ENCODE measurements around the gene PXK. TPM values are rescaled to one million over a fixed set of nuclear protein-coding genes. Genes with fewer than 3 reads are reported as not detected.
A peak's percentile ranks its signal among the peaks of the same experiment; 100 is the strongest.

Gene PXK
- total and polyA plus RNA-seq, 7 experiments from 2014 or later = 17.3 to 38.9 (median 23.1) TPM

DNA sequence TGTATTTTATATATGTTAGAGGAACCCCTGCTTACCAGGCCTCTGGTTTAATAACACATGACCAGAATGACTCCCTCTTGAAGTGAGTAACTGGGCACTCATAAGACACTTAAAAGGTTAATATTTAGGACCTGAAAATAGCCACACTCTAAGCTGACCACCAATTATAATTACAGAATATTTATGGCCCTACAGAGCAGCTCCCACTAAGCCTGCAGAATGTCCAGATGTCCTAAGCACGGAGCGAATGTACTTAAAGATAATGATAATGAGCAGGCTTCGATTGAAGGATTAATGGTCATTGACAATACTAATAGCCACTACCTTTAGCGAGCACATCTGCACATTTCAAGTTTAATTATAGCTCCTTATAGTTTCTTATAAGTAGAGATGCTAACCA is 136.4 kb downstream of the PXK start:
- intact Hi-C loops (cut with micrococcal nuclease) = no loop called here
- Mint-ChIP-seq H3K27me3 (peaks cover 0 to 2% (median 0%) of the 10 kb centered on the region in 5 donors), H3K27ac (peak overlapping the region in 1 of 9 donors; percentile 47), H3K4me3 (no peak overlapping the region), H3K36me3 (peaks cover 0 to 7% (median 0%) of the 10 kb centered on the region in 5 donors), H3K9me3 (peaks cover 0 to 1% (median 0%) of the 10 kb centered on the region in 11 donors), H3K4me1 (peaks cover 5 to 51% (median 9%) of the 10 kb centered on the region in 7 donors)
- Histone ChIP-seq H3K27ac (ENCODE audit: low read depth, low read length) (no peak overlapping the region), H3K36me3 (ENCODE audit: control insufficient read depth in 2 of 3, insufficient read depth in 3 of 3, low read length in 3 of 3) (no peaks in the 10 kb centered on the region), H3K4me3 (ENCODE audit: low read length) (no peak overlapping the region), H3K4me1 (ENCODE audit: control insufficient read depth in 2 of 2, insufficient read depth in 2 of 2, low read length in 2 of 2) (peaks cover 0 to 26% of the 10 kb centered on the region in 2 donors), H3K9me3 (ENCODE audit: control insufficient read depth in 2 of 3, low read length in 3 of 3) (no peaks in the 10 kb centered on the region), H3K27me3 (ENCODE audit: control insufficient read depth in 2 of 2, insufficient read depth in 2 of 2, low read length in 2 of 2) (no peaks in the 10 kb centered on the region)
- DNase-seq (no peak), ATAC-seq (no peak)
- CTCF ChIA-PET = no interaction called here
- POLR2A ChIA-PET = interaction anchor here (0.7 kb wide), 1 partner anchor 1243 kb away, joined by 4 read pairs; no protein-coding TSS in a partner anchor

- Mint-ChIP-seq H3K4me1 (peaks cover 5 to 64% (median 22%) of the 10 kb centered on the region in 7 donors), H3K27ac (peak overlapping the region in 4 of 9 donors; percentile 67 to 89 (median 74)), H3K27me3 (peaks cover 0 to 2% (median 0%) of the 10 kb centered on the region in 5 donors), H3K4me3 (peak overlapping the region in 1 of 10 donors; percentile 64), H3K9me3 (peaks cover 0 to 1% (median 0%) of the 10 kb centered on the region in 11 donors), H3K36me3 (peaks cover 0 to 8% (median 0%) of the 10 kb centered on the region in 5 donors)
- Histone ChIP-seq H3K9me3 (ENCODE audit: control insufficient read depth in 2 of 3, low read length in 3 of 3) (no peaks in the 10 kb centered on the region), H3K36me3 (ENCODE audit: control insufficient read depth in 2 of 3, insufficient read depth in 3 of 3, low read length in 3 of 3) (no peaks in the 10 kb centered on the region), H3K27ac (ENCODE audit: low read depth, low read length) (no peak overlapping the region), H3K4me1 (ENCODE audit: control insufficient read depth in 2 of 2, insufficient read depth in 2 of 2, low read length in 2 of 2) (peaks cover 0 to 28% of the 10 kb centered on the region in 2 donors), H3K4me3 (ENCODE audit: low read length) (no peak overlapping the region), H3K27me3 (ENCODE audit: control insufficient read depth in 2 of 2, insufficient read depth in 2 of 2, low read length in 2 of 2) (no peaks in the 10 kb centered on the region)
- no peak for ATAC-seq
- intact Hi-C loops (cut with micrococcal nuclease) = loop anchor here in 1 of 2 donors (1.0 to 5.0 kb wide), 4 partner anchors 7 to 138 kb away; partner anchors contain the start of genes PDHB and PXK
- CTCF ChIA-PET = no interaction called here
- POLR2A ChIA-PET = interaction anchor here (1.0 kb wide), 1 partner anchor 21 kb away, joined by 3 read pairs; the partner anchor contains the start of gene KCTD6
- DNase-seq = no peak
Observed at GRCh38 chr3:58470363-58471024, 137.8 kb downstream of the PXK start.

DNA sequence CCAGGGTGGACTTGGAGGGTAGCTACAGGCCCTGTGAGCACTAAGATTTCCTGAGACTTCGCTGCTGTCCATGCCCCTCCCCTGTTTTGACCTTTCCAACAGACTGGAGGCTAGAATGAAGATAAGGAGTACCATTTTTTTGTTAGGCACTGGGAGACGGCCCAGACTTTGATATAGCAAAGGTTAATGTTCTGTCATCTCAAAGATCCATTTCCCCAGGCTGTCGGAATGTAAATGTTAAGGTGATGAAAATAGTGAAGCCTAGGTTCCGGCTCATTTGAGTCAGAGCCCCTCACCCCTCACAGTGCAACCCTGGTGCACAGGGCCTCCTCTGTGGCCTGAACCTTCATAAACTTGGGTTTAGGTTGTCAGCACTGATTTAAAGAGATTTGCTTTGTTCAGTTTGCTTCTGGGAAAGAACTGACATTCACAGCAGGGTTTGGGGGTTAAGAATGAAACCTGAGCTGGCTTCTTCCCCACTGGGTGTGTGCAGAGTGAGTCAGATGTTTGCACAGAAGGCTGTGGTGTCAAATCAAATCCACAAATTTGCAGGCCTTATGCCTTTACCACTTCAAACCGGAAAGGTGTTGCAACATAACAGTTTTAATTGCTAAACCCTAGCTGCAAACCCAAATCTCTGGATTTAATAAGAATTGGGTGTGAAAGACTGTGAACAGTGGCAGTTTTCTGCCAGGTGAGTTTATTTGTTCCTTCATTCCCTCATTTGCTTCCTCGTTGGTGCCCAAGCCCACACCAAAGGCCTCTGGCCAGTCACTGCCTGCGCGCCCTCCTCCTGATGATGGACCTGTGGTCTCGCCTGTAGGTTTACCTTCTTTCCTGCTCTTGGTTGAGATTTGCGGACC is 138.6 kb downstream of the PXK start:
- Histone ChIP-seq H3K4me3 (ENCODE audit: low read length) (peak overlapping the region; percentile 19), H3K9me3 (ENCODE audit: control insufficient read depth in 2 of 3, low read length in 3 of 3) (no peaks in the 10 kb centered on the region), H3K4me1 (ENCODE audit: control insufficient read depth in 2 of 2, insufficient read depth in 2 of 2, low read length in 2 of 2) (peaks cover 0 to 28% of the 10 kb centered on the region in 2 donors), H3K36me3 (ENCODE audit: control insufficient read depth in 2 of 3, insufficient read depth in 3 of 3, low read length in 3 of 3) (no peaks in the 10 kb centered on the region), H3K27ac (ENCODE audit: low read depth, low read length) (no peak overlapping the region), H3K27me3 (ENCODE audit: control insufficient read depth in 2 of 2, insufficient read depth in 2 of 2, low read length in 2 of 2) (no peaks in the 10 kb centered on the region)
- H3K27me3 Mint-ChIP-seq = peaks cover 0 to 2% (median 0%) of the 10 kb centered on the region in 5 donors
- peak overlapping the region in 2 of 10 donors; percentile 5 to 64 for H3K4me3 Mint-ChIP-seq
- H3K4me1 Mint-ChIP-seq = peaks cover 5 to 64% (median 22%) of the 10 kb centered on the region in 7 donors
- ChIA-PET CTCF (interaction anchor here (0.6 kb wide), 1 partner anchor 12 kb away, joined by 3 read pairs; no protein-coding TSS in a partner anchor), POLR2A (interaction anchor here (0.6 to 0.9 kb wide), 2 partner anchors 40 to 41 kb away, joined by 3 to 4 read pairs; no protein-coding TSS in a partner anchor)
- ATAC-seq = peak; percentile 93
- H3K27ac Mint-ChIP-seq = peak overlapping the region in 5 of 9 donors; percentile 53 to 89 (median 74)
- H3K9me3 Mint-ChIP-seq = peaks cover 0 to 1% (median 0%) of the 10 kb centered on the region in 11 donors
- DNase-seq = peak in 1 of 9 donors; percentile 60
- intact Hi-C loops (cut with micrococcal nuclease) = loop anchor here in 1 of 2 donors (1.0 to 5.0 kb wide), 4 partner anchors 8 to 139 kb away; partner anchors contain the start of genes PDHB and PXK
- H3K36me3 Mint-ChIP-seq = peaks cover 0 to 8% (median 0%) of the 10 kb centered on the region in 5 donors

GRCh38 chr3:58473275-58473674 is 140.6 kb downstream of the PXK start:
- Histone ChIP-seq H3K36me3 (ENCODE audit: control insufficient read depth in 2 of 3, insufficient read depth in 3 of 3, low read length in 3 of 3) (no peaks in the 10 kb centered on the region), H3K4me3 (ENCODE audit: low read length) (no peak overlapping the region), H3K9me3 (ENCODE audit: control insufficient read depth in 2 of 3, low read length in 3 of 3) (no peaks in the 10 kb centered on the region), H3K4me1 (ENCODE audit: control insufficient read depth in 2 of 2, insufficient read depth in 2 of 2, low read length in 2 of 2) (peaks cover 0 to 28% of the 10 kb centered on the region in 2 donors), H3K27ac (ENCODE audit: low read depth, low read length) (no peak overlapping the region), H3K27me3 (ENCODE audit: control insufficient read depth in 2 of 2, insufficient read depth in 2 of 2, low read length in 2 of 2) (no peaks in the 10 kb centered on the region)
- POLR2A ChIA-PET = interaction anchor here (0.6 to 0.9 kb wide), 2 partner anchors 18 to 232 kb away, joined by 3 read pairs; partner anchors contain the start of gene KCTD6
- Mint-ChIP-seq H3K4me3 (no peak overlapping the region), H3K27ac (peak overlapping the region in 2 of 9 donors; percentile 43 to 82), H3K4me1 (peaks cover 5 to 61% (median 22%) of the 10 kb centered on the region in 7 donors), H3K36me3 (peaks cover 0 to 11% (median 0%) of the 10 kb centered on the region in 5 donors), H3K27me3 (peaks cover 0 to 9% (median 0%) of the 10 kb centered on the region in 5 donors), H3K9me3 (peaks cover 0 to 1% (median 0%) of the 10 kb centered on the region in 11 donors)
- CTCF ChIA-PET = interaction anchor here (1.1 kb wide), 1 partner anchor 10 kb away, joined by 3 read pairs; no protein-coding TSS in a partner anchor
- intact Hi-C loops (cut with micrococcal nuclease) = loop anchor here in 1 of 2 donors (5.0 kb wide), 2 partner anchors 41 to 141 kb away; partner anchors contain the start of genes PDHB and PXK
- DNase-seq = no peak
- ATAC-seq = no peak

DNA sequence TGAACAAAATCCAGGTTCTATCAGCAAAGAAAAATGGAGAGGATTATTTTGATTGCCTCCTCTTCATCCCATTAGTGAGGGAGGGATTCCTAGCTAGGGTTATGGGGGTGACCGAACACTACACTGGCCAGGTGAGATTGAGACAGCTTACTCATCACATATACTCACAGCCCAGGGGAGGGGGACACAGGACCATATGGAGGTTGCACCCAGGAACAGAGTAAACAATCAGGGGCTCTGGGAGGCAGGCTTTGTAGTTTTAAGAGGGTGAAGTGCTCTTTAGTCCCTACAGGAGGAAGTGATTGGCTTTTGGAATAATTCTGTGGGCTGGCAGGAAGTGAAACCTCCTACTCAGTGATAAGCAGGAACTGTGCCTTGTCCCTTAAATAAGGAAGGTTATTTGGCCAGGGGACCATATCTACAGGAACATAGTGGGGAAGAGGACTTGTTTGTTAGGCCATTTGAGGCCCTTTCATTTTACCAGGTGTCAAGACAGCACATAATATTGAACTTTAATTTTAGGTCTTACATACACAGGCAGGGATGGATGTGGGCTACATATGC is 141.7 kb downstream of the PXK start:
- peaks cover 0 to 2% (median 0%) of the 10 kb centered on the region in 11 donors for H3K9me3 Mint-ChIP-seq
- H3K27ac Mint-ChIP-seq = no peak overlapping the region
- peaks cover 0 to 11% (median 0%) of the 10 kb centered on the region in 5 donors for H3K36me3 Mint-ChIP-seq
- H3K4me3 ChIP-seq (ENCODE audit: low read length) = no peak overlapping the region
- intact Hi-C loops (cut with micrococcal nuclease) = loop anchor here in 1 of 2 donors (5.0 kb wide), 2 partner anchors 42 to 142 kb away; partner anchors contain the start of genes PDHB and PXK
- ChIA-PET POLR2A (no interaction called here), CTCF (no interaction called here)
- H3K4me1 Mint-ChIP-seq = peaks cover 5 to 54% (median 22%) of the 10 kb centered on the region in 7 donors
- peaks cover 0 to 14% (median 0%) of the 10 kb centered on the region in 5 donors for H3K27me3 Mint-ChIP-seq
- no peak for DNase-seq
- peak; percentile 61 for ATAC-seq
- no peaks in the 10 kb centered on the region for H3K27me3 ChIP-seq (ENCODE audit: control insufficient read depth in 2 of 2, insufficient read depth in 2 of 2, low read length in 2 of 2)
- no peak overlapping the region for H3K27ac ChIP-seq (ENCODE audit: low read depth, low read length)
- H3K36me3 ChIP-seq (ENCODE audit: control insufficient read depth in 2 of 3, insufficient read depth in 3 of 3, low read length in 3 of 3) = no peaks in the 10 kb centered on the region
- no peak overlapping the region for H3K4me3 Mint-ChIP-seq
- peaks cover 0 to 28% of the 10 kb centered on the region in 2 donors for H3K4me1 ChIP-seq (ENCODE audit: control insufficient read depth in 2 of 2, insufficient read depth in 2 of 2, low read length in 2 of 2)
- no peaks in the 10 kb centered on the region for H3K9me3 ChIP-seq (ENCODE audit: control insufficient read depth in 2 of 3, low read length in 3 of 3)

Data from naive thymus-derived CD4-positive, alpha-beta T cell (primary cell).